HEK293 (cell line): ENCODE results near the gene DCTN2.

Experiments used
- CTCF ChIP-seq: fragments of 450-650 bp; formaldehyde crosslinking; IDR thresholded peaks from 2 replicates; pipeline ENCODE4 v1.5.1; 2016; ENCODE audit warnings: missing biosample characterization, missing genetic modification characterization
- ELK4 ChIP-seq: IDR thresholded peaks from 2 replicates; pipeline ENCODE4 v1.6.1; 2011; ENCODE audit warnings: mild to moderate bottlenecking, low read depth, low read length, borderline replicate concordance
- GLI2 ChIP-seq: fragments of 450-650 bp; formaldehyde crosslinking; IDR thresholded peaks from 2 replicates; pipeline ENCODE4; 2017; ENCODE audit warnings: missing biosample characterization, missing genetic modification characterization, low read depth, borderline replicate concordance
- HOXA7 ChIP-seq: sonication (generic); formaldehyde crosslinking; IDR thresholded peaks from 2 replicates; pipeline ENCODE4 v1.8.1; 2022; ENCODE audit warnings: missing genetic modification reagents, borderline replicate concordance
- HOXD13 ChIP-seq: sonication (generic); formaldehyde crosslinking; IDR thresholded peaks from 2 replicates; pipeline ENCODE4 v1.8.0; 2022; ENCODE audit warnings: missing genetic modification reagents, borderline replicate concordance
- PRDM6 ChIP-seq: fragments of 450-650 bp; formaldehyde crosslinking; IDR thresholded peaks from 2 replicates; pipeline ENCODE4 v1.5.1; 2017; ENCODE audit warnings: missing biosample characterization, missing genetic modification characterization
- REST ChIP-seq: fragments of 450-650 bp; formaldehyde crosslinking; IDR thresholded peaks from 2 replicates; pipeline ENCODE4 v1.5.1; 2016; ENCODE audit warnings: missing biosample characterization, missing genetic modification characterization
- SP3 ChIP-seq: fragments of 450-650 bp; formaldehyde crosslinking; IDR thresholded peaks from 2 replicates; pipeline ENCODE4 v1.5.1; 2016; ENCODE audit warnings: missing biosample characterization, missing genetic modification characterization
- TRIM28 ChIP-seq: IDR thresholded peaks from 2 replicates; pipeline ENCODE4 v1.6.1; 2011; ENCODE audit warnings: low read length, control low read depth, borderline replicate concordance
- YY2 ChIP-seq: fragments of 450-650 bp; formaldehyde crosslinking; IDR thresholded peaks from 2 replicates; pipeline ENCODE4 v1.5.1; 2016; ENCODE audit warnings: missing biosample characterization, missing genetic modification characterization
- ZBTB20 ChIP-seq: fragments of 450-650 bp; formaldehyde crosslinking; IDR thresholded peaks from 2 replicates; pipeline ENCODE4 v1.5.1; 2016; ENCODE audit warnings: missing biosample characterization, missing genetic modification characterization
- ZBTB48 ChIP-seq: fragments of 450-650 bp; formaldehyde crosslinking; IDR thresholded peaks from 2 replicates; pipeline ENCODE4 v1.5.1; 2016; ENCODE audit warnings: missing biosample characterization, missing genetic modification characterization
- ZNF114 ChIP-seq: fragments of 450-650 bp; formaldehyde crosslinking; IDR thresholded peaks from 2 replicates; pipeline ENCODE4 v1.5.0; 2017; ENCODE audit warnings: missing biosample characterization, missing genetic modification characterization
- ZNF157 ChIP-seq: fragments of 450-650 bp; formaldehyde crosslinking; IDR thresholded peaks from 2 replicates; pipeline ENCODE4 v1.5.1; 2016; ENCODE audit warnings: missing biosample characterization, missing genetic modification characterization
- ZNF18 ChIP-seq: fragments of 450-650 bp; formaldehyde crosslinking; IDR thresholded peaks from 2 replicates; pipeline ENCODE4 v1.5.1; 2016; ENCODE audit warnings: missing biosample characterization, missing genetic modification characterization
- ZNF221 ChIP-seq: fragments of 450-650 bp; formaldehyde crosslinking; IDR thresholded peaks from 2 replicates; pipeline ENCODE4 v1.5.1; 2017; ENCODE audit warnings: missing biosample characterization, missing genetic modification characterization, borderline replicate concordance
- ZNF223 ChIP-seq: fragments of 450-650 bp; formaldehyde crosslinking; IDR thresholded peaks from 2 replicates; pipeline ENCODE4 v1.5.1; 2016; ENCODE audit warnings: missing biosample characterization, missing genetic modification characterization
- ZNF23 ChIP-seq: fragments of 450-650 bp; formaldehyde crosslinking; IDR thresholded peaks from 2 replicates; pipeline ENCODE4 v1.5.1; 2016; ENCODE audit warnings: missing biosample characterization, missing genetic modification characterization, borderline replicate concordance
- ZNF248 ChIP-seq: fragments of 450-650 bp; formaldehyde crosslinking; IDR thresholded peaks from 2 replicates; pipeline ENCODE4 v1.5.1; 2017; ENCODE audit warnings: missing biosample characterization, missing genetic modification characterization
- ZNF280C ChIP-seq: fragments of 450-650 bp; formaldehyde crosslinking; IDR thresholded peaks from 2 replicates; pipeline ENCODE4 v1.5.1; 2016; ENCODE audit warnings: missing biosample characterization, missing genetic modification characterization
- ZNF529 ChIP-seq: fragments of 450-650 bp; formaldehyde crosslinking; IDR thresholded peaks from 2 replicates; pipeline ENCODE4 v1.5.1; 2017; ENCODE audit warnings: missing genetic modification characterization, missing biosample characterization; ENCODE audit not compliant: insufficient replicate concordance
- ZNF585B ChIP-seq: fragments of 450-650 bp; formaldehyde crosslinking; IDR thresholded peaks from 2 replicates; pipeline ENCODE4 v1.5.1; 2016; ENCODE audit warnings: missing biosample characterization, missing genetic modification characterization
- ZNF600 ChIP-seq: fragments of 450-650 bp; formaldehyde crosslinking; IDR thresholded peaks from 2 replicates; pipeline ENCODE4 v1.5.1; 2016; ENCODE audit warnings: missing biosample characterization, missing genetic modification characterization
- ZNF621 ChIP-seq: fragments of 450-650 bp; formaldehyde crosslinking; IDR thresholded peaks from 2 replicates; pipeline ENCODE4 v1.5.1; 2017; ENCODE audit warnings: missing biosample characterization, missing genetic modification characterization
- ZNF629 ChIP-seq: fragments of 450-650 bp; formaldehyde crosslinking; IDR thresholded peaks from 2 replicates; pipeline ENCODE4 v1.5.1; 2017; ENCODE audit warnings: missing biosample characterization, missing genetic modification characterization

The DCTN2 gene

GRCh38 chr12:57549909-57550640, 3.1 kb upstream of the DCTN2 start, which contains the start of gene KIF5A (continued):
- TF ChIP-seq REST (tag by site-specific recombination): no peak
- no peak for TF ChIP-seq ZNF280C (tag by site-specific recombination)
- TF ChIP-seq ZBTB48: no peak
- TF ChIP-seq GLI2 (tag by site-specific recombination): no peak
- TF ChIP-seq ZNF23 (tag by site-specific recombination): no peak
- peak; percentile 72 for TF ChIP-seq SP3
- no peak for TF ChIP-seq HOXD13
- no peak for TF ChIP-seq ZNF585B (tag by site-specific recombination)
- no peak for TF ChIP-seq ZNF223 (tag by site-specific recombination)
- no peak for TF ChIP-seq ZNF18
- peak; percentile 30; the same call in 1 of the 2 replicates for TF ChIP-seq ZNF600
- no peak for TF ChIP-seq TRIM28
- TF ChIP-seq ZNF248 (tag by site-specific recombination): no peak
- TF ChIP-seq ZNF221 (tag by site-specific recombination): no peak
- TF ChIP-seq ZNF621 (tag by site-specific recombination): no peak
- TF ChIP-seq ZBTB20 (tag by site-specific recombination): peak; percentile 91
- TF ChIP-seq ELK4: no peak
- no peak for TF ChIP-seq ZNF529 (tag by site-specific recombination)
- TF ChIP-seq ZNF157: no peak
- peak; percentile 37; the same call in 1 of the 2 replicates for TF ChIP-seq ZNF629
- peak; percentile 51 for TF ChIP-seq CTCF (tag by site-specific recombination)
- no peak for TF ChIP-seq PRDM6 (tag by site-specific recombination)
- 0 out of 2 replicates have a peak, but pooled peaks have one; percentile 41 for TF ChIP-seq YY2 (tag by site-specific recombination)
- TF ChIP-seq HOXA7 (CRISPR knock-in tag): no peak
- TF ChIP-seq ZNF114 (tag by site-specific recombination): no peak
